ENCODE results near the gene PTPRM.

Gene PTPRM

DNA sequence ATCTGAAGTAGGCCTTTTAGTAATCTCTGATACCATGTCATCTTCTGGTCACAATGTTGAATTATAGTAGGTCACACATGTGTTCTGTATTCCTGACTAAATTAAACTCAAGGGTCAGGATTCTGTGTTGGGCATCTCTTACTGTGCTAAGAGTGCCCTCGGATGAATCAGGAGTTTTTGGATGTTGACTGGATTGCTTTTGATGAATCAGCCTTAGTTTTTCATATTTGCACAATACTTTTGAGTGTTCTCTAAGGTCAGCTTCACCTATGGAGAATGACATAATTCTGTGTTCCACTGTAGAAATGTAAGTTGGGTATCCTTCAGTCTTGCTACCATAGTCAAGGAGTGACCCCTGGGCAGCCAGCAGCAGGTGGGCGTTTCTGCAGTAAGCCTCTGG is 190.1 kb downstream of the PTPRM start:
- no peak for DNase-seq (ENCODE audit: low spot score)

- DNase-seq (ENCODE audit: low spot score), result no peak
Observed at GRCh38 chr18:7758764-7759163, 191.6 kb downstream of the PTPRM start.

- DNase-seq (ENCODE audit: low spot score), result no peak
Observed at GRCh38 chr18:7760967-7761948, 194.1 kb downstream of the PTPRM start.

GRCh38 chr18:7764405-7764804 is 197.3 kb downstream of the PTPRM start:
- DNase-seq (ENCODE audit: low spot score), result no peak

- DNase-seq (ENCODE audit: low spot score), result no peak
Observed at GRCh38 chr18:7766346-7766745, 199.2 kb downstream of the PTPRM start.

DNA sequence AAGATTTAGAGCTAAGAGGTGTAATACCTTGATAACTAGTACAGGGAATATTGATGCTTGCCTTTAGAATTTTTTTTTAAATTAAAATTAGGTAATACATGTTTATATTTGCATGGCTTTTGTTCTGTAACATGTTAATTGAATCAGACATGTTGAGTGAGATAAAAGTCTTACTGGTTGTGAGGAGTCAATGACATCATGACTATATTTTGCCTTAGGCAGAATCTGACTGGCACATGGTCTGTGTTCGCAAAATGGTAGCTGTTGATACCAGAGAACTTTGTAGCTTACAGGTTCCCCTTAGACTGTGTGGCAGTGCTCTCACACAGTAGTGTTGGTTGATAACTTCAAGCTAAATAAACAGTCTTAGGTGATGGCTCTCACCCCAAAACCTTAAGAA is 199.7 kb downstream of the PTPRM start:
- no peak for DNase-seq (ENCODE audit: low spot score)

DNA sequence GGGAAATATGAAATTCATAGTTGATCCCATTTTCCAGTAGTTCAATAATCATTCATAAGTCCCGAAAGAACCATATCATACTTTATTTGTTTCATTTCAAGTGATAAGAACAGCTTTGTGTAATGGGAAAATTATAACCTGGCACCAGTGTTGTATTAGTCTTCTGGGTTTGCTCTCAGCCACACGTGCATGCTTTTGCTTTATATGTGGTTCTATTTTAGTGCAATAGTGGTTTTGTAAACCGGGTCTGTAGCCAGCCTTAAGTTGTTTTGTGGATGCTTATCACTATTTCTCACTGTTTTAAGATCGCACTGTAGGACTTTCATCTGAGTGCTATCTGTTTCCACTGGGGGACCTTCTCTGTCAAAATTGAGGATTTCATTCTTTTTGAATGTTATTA is 203.8 kb downstream of the PTPRM start:
- DNase-seq (ENCODE audit: low spot score), result no peak

- DNase-seq (ENCODE audit: low spot score), result no peak
Observed at GRCh38 chr18:7772510-7772888, 205.4 kb downstream of the PTPRM start.

DNA sequence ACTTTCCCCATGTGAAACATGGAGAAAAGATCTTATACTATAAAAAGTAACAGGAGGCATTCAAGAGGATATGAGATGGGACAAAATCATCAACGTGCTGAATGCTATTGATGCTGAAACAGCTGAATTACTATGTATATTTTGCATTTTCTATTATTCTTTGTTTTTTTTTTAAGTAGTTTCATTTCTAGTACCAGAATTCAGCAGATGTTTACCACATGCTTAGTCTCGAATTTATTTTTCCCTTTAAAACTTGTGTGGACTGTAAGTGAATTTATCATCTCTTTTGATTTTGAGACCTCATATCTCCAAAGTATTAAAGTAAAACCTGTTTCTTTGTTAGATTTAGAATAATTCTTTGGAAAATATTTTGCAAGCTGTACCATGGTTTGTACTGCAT is 205.8 kb downstream of the PTPRM start:
- no peak for DNase-seq (ENCODE audit: low spot score)

- DNase-seq (ENCODE audit: low spot score), result no peak
Observed at GRCh38 chr18:7775128-7775527, 208.0 kb downstream of the PTPRM start.

DNA sequence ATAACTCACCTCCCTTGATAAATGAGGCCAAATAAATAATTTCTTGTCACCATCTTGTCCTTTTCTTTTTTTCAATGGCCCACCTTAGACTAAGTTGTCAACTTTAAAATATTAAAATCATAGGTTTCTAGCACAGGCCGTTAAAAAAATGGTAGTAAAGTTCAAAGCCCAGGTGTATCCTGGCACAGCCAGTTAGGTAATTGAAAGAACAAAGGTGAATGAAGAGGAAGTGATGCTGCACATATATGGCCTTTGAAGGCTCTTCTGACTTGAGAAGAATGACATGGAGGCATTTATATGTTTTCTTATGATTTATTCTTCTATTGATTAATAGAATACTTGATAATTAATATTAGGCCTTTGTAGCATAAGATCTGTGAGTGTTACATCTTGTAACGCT is 208.7 kb downstream of the PTPRM start:
- no peak for DNase-seq (ENCODE audit: low spot score)

DNA sequence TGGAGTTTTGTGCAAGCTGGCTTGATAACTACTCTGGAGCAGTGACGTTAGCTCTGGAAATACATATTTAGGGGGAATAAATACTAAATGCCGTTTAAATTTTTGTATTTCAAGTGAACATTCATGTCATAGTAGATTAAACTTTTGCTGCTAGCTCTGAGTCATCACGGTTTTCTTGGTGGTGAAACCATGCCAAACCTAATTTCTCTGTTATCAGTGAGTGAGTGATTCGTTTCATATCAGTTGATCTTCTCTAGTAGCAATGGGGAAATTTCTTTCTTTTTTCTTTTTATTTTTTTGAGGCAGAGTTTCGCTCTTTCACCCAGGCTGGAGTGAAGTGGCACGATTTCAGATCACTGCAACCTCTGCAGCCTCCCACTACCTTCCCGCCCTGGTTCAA is 211.1 kb downstream of the PTPRM start:
- DNase-seq (ENCODE audit: low spot score), result no peak

GRCh38 chr18:7779211-7779610 is 212.1 kb downstream of the PTPRM start:
- DNase-seq (ENCODE audit: low spot score), result no peak

- DNase-seq (ENCODE audit: low spot score), result no peak
Observed at GRCh38 chr18:7784171-7784570, 217.1 kb downstream of the PTPRM start.

GRCh38 chr18:7786569-7786968 is 219.5 kb downstream of the PTPRM start:
- DNase-seq (ENCODE audit: low spot score), result no peak

DNA sequence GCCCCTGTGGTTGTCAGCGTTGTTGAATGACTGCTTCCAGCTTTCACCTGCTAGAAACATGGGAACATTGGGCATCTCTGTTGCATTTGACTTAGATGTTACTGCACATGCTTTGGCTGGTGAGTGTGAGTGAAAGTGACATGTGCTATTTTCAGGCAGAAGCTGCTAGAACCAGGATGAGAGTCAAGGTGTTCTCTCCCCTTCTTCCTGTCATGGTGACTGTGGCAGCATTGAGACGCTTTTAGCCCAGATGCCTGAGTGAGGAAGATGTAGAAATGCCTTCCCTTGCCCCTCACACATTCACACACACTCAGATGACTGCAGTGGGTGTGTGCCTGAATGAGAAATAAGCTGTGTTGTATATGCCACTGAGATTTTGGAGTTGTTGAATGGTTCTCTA is 220.2 kb downstream of the PTPRM start:
- no peak for DNase-seq (ENCODE audit: low spot score)

- DNase-seq (ENCODE audit: low spot score), result peak; percentile 46
Observed at GRCh38 chr18:7789856-7790552, 222.9 kb downstream of the PTPRM start.

DNA sequence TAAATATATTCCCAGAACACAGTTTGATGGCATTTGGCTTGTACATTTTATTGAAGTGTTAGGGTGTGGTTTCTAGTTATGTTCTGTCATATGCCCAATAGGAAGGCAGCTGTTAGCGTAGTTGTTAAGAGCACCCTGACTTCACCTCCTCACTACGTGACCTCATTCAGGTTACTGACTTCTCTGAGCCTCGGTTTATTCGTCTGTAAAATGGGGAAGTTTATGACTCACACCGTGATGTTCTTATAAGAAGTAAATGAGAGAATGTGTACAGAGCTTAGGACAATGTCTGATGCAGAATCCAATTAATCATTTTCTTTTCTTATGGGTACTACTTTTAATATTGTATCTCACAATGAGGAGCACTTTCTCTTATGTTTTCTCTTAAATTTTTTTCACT is 226.0 kb downstream of the PTPRM start:
- DNase-seq (ENCODE audit: low spot score), result no peak

DNA sequence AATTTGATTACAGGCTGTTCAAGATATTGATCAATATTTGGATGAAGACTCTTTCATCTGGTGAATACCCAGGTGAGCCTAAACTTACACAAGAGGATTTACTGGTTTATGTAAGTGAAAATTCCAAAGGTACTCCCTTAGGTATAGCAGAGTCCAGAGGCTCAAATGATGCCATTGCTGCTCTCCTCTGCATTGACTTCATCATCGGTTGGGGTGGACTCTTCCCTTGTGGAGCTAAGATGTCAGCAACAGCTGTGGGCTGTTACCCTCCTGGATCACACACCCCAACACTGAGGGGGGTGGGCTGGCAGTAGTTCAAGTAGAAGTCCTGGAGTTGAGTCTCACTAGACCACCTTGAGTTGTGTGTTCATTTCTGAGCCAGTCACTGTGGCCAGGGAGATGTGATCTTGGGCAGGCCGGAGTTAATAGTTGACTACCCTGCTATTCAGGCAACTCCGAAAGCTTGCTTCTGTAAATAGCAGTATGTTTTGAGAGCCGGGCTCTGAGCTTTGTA is 236.9 kb downstream of the PTPRM start:
- no peak for DNase-seq (ENCODE audit: low spot score)

GRCh38 chr18:7805096-7805495 is 238.0 kb downstream of the PTPRM start:
- DNase-seq (ENCODE audit: low spot score), result no peak

DNA sequence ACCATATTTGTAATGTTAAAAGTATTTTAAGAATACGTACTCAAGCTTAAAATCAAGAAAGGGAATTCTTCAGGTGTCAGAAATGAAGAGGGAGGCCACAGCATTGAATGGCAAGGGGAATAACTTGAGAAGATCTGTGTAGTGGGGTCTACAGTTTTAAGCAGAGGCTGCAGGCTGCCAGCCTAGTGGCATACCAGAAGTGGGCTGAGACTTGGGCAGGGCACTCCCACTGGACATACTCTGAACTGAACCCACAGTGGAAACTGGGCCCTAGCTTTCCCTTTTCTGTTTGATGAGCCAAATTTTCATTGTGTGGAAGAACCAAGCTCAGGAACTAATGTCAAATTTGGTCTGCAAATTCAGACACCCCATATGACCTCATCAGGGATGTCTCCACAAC is 238.8 kb downstream of the PTPRM start:
- DNase-seq (ENCODE audit: low spot score), result no peak

DNA sequence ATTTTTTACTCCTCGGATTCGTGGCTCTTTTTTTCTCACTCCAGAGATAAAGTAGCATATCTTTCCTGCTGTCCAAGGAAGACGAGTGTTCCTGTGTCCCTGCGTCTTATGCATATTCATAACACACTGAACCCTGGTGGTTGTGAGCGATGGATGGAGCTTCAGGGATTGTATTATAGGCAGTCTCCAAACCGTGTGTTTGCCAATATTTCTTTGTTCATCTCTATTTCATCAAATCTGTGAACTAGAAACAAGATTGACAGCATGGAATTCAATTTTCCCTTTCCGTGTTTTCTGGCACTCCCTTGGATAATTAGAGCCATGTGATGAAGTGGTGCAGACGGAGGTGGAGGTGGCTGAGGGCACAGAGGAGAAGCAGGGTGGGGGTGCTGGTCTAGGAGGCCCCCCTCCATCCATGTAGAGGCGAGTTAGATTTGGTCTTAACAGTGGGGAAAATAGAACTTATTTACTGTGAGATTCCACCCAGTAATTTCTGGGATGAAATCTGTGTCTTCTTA is 240.9 kb downstream of the PTPRM start:
- no peak for DNase-seq (ENCODE audit: low spot score)

GRCh38 chr18:7808992-7809391 is 241.9 kb downstream of the PTPRM start:
- no peak for DNase-seq (ENCODE audit: low spot score)
